ENCODE data around the gene C2orf68.
"Not testable (repeated sequence)": the region's sequence is repeated elsewhere in the genome, so short reads cannot be mapped to it uniquely, and the experiment has no call there.

The C2orf68 gene

GRCh38 chr2:85579266-85579935 lies 32.5 kb downstream of the C2orf68 start:
- no peak for DNase-seq

- no peak for DNase-seq
Observed at GRCh38 chr2:85578243-85579180, 33.4 kb downstream of the C2orf68 start.

GRCh38 chr2:85577386-85578242 lies 34.3 kb downstream of the C2orf68 start, which contains the start of gene VAMP8:
Gene VAMP8 (plus strand): TSS chr2:85577586. CDS start chr2:85577647, 61 bp downstream.
- DNase-seq, result no peak

- no peak for DNase-seq
Observed at GRCh38 chr2:85577063-85577385, 34.8 kb downstream of the C2orf68 start.

GRCh38 chr2:85575739-85576138 lies 36.1 kb downstream of the C2orf68 start:
- DNase-seq, result no peak

GRCh38 chr2:85566265-85566664 lies 45.6 kb downstream of the C2orf68 start:
- no peak for DNase-seq

- DNase-seq, result no peak
Observed at GRCh38 chr2:85564144-85564563, 47.7 kb downstream of the C2orf68 start.

- DNase-seq, result peak; percentile 93
Observed at GRCh38 chr2:85561280-85562212, 50.3 kb downstream of the C2orf68 start, which contains the start of gene GGCX. Gene GGCX (minus strand): TSS chr2:85561493. CDS start chr2:85561428, 65 bp downstream.

- DNase-seq, result no peak
Observed at GRCh38 chr2:85560812-85561279, 51.0 kb downstream of the C2orf68 start.

GRCh38 chr2:85560403-85560726 lies 51.5 kb downstream of the C2orf68 start:
- DNase-seq, result not testable (repeated sequence)

GRCh38 chr2:85558160-85558559 lies 53.7 kb downstream of the C2orf68 start:
- DNase-seq, result no peak

- DNase-seq, result no peak
Observed at GRCh38 chr2:85557130-85557529, 54.7 kb downstream of the C2orf68 start.

Data from fibroblast of skin of scalp (primary cell).